Esophagus squamous epithelium (tissue), 5 donors: ENCODE results near the gene GRB14. TPM values are rescaled to one million over a fixed set of nuclear protein-coding genes. Genes with fewer than 3 reads are reported as not detected.
"Not testable (repeated sequence)": the region's sequence is repeated elsewhere in the genome, so short reads cannot be mapped to it uniquely, and the experiment has no call there.

ENCODE experiments used
- DNase-seq: peaks from one replicate; lab custom pipeline; 2025; lab: John Stamatoyannopoulos, UW
- H3K27ac ChIP-seq, 4 donors: fragments of 200-600 bp; sonication (generic); one replicate each; pipeline ENCODE4 v1.5.1; 2016 to 2019; ENCODE audit warnings: mild to moderate bottlenecking in 1 of 4
- H3K27me3 ChIP-seq, 4 donors: fragments of 200-600 bp; sonication (generic); 1 replicate in 3 of 4; 2 replicates in 1 of 4; pipeline versions ENCODE4 v1.5.1 to v1.6.0; 2017 to 2021; ENCODE audit warnings: antibody characterized with exemption in 1 of 4
- H3K36me3 ChIP-seq, 3 donors: fragments of 200-600 bp; sonication (generic); one replicate each; pipeline ENCODE4 v1.5.1; 2016 to 2019
- H3K4me1 ChIP-seq, 3 donors: fragments of 200-600 bp; sonication (generic); one replicate each; pipeline ENCODE4 v1.5.1; 2017 to 2019
- H3K4me3 ChIP-seq, 4 donors: fragments of 200-600 bp; sonication (generic); 1 replicate in 3 of 4; 2 replicates in 1 of 4; pipeline ENCODE4 v1.5.1; 2016 to 2019; ENCODE audit warnings: mild to moderate bottlenecking in 2 of 4, moderate library complexity in 1 of 4
- H3K9me3 ChIP-seq, 3 donors: fragments of 200-600 bp; sonication (generic); one replicate each; pipeline ENCODE4 v1.5.1; 2016 to 2019
- POLR2A ChIP-seq, 4 donors: fragments of 450-650 bp; IDR thresholded peaks; one replicate each; pipeline ENCODE4 v1.6.1; 2017; ENCODE audit warnings: antibody characterized with exemption in 4 of 4, mild to moderate bottlenecking in 4 of 4, moderate library complexity in 3 of 4
- WGBS, 2 donors: methylation state at CpG; one replicate each; pipeline ENCODE4 v1.1.5; 2018; 5-methylcytosine and 5-hydroxymethylcytosine counted together
- intact Hi-C: fragments of 100-400 bp; cut with DNase I; formaldehyde crosslinking; loops from one replicate; pipeline ENCODE4 v1.15.0; 2022
- total RNA-seq, 4 donors: library from RNA; depleted of rRNA; stranded (reverse); fragments of >200 nt; gene quantifications; one replicate each; pipeline ENCODE4 v1.1.0, GENCODE V29; 2016
- TF ChIP-seq, protein P1 (sequence below), 6 experiments: fragments of 450-650 bp in 4 of 6; fragments of 200-600 bp in 2 of 6; sonication (generic) in 2 of 6; IDR thresholded peaks; one replicate each; pipeline ENCODE4 v1.5.1; 2016 to 2019; ENCODE audit warnings: antibody characterized with exemption in 6 of 6, mild to moderate bottlenecking in 4 of 6, moderate library complexity in 4 of 6
- donor health status: DM: yes; HTN: yes; CAD: no.

The GRB14 gene
- total RNA-seq, 4 donors from 2014 or later: 0.31 to 2.5 (median 1.2) TPM; not detected in 1

- intact Hi-C loops: no loop called here
- no peaks in the 10 kb centered on the region for H3K9me3 ChIP-seq
- no peaks in the 10 kb centered on the region for H3K36me3 ChIP-seq
- TF ChIP-seq POLR2A (IDR thresholded peaks at IDR 0.05): no peak
- TF ChIP-seq, protein P1, sequence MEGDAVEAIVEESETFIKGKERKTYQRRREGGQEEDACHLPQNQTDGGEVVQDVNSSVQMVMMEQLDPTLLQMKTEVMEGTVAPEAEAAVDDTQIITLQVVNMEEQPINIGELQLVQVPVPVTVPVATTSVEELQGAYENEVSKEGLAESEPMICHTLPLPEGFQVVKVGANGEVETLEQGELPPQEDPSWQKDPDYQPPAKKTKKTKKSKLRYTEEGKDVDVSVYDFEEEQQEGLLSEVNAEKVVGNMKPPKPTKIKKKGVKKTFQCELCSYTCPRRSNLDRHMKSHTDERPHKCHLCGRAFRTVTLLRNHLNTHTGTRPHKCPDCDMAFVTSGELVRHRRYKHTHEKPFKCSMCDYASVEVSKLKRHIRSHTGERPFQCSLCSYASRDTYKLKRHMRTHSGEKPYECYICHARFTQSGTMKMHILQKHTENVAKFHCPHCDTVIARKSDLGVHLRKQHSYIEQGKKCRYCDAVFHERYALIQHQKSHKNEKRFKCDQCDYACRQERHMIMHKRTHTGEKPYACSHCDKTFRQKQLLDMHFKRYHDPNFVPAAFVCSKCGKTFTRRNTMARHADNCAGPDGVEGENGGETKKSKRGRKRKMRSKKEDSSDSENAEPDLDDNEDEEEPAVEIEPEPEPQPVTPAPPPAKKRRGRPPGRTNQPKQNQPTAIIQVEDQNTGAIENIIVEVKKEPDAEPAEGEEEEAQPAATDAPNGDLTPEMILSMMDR (IDR thresholded peaks at IDR 0.05): no peak
- no peak overlapping the region for H3K27ac ChIP-seq
- no peak overlapping the region for H3K4me3 ChIP-seq
- H3K4me1 ChIP-seq: no peaks in the 10 kb centered on the region
- no peak for DNase-seq
- no peaks in the 10 kb centered on the region for H3K27me3 ChIP-seq
Observed at GRCh38 chr2:164474873-164475272, 146.4 kb downstream of the GRB14 start.

GRCh38 chr2:164473021-164473420, 148.3 kb downstream of the GRB14 start:
- H3K36me3 ChIP-seq: no peaks in the 10 kb centered on the region
- TF ChIP-seq, protein P1 (IDR thresholded peaks at IDR 0.05): no peak
- TF ChIP-seq POLR2A (IDR thresholded peaks at IDR 0.05): no peak
- intact Hi-C loops: no loop called here
- WGBS, 2 donors: 71 to 79% methylated on average over 1 of the region's 1 CpG
- no peak for DNase-seq
- H3K27me3 ChIP-seq: no peaks in the 10 kb centered on the region
- no peak overlapping the region for H3K27ac ChIP-seq
- no peaks in the 10 kb centered on the region for H3K9me3 ChIP-seq
- H3K4me3 ChIP-seq: no peak overlapping the region
- no peaks in the 10 kb centered on the region for H3K4me1 ChIP-seq

- H3K4me3 ChIP-seq, DNase-seq, H3K4me1 ChIP-seq, H3K27ac ChIP-seq, H3K27me3 ChIP-seq, H3K36me3 ChIP-seq, intact Hi-C loops, H3K9me3 ChIP-seq: not testable (repeated sequence)
- 82 to 91% methylated on average over 2 of the region's 2 CpGs for WGBS, 2 donors
Observed at GRCh38 chr2:164465047-164465446, 156.2 kb downstream of the GRB14 start.

- H3K9me3 ChIP-seq: no peaks in the 10 kb centered on the region
- WGBS, 2 donors: 70 to 77% methylated on average over 5 of the region's 5 CpGs
- no peak overlapping the region for H3K4me3 ChIP-seq
- H3K27ac ChIP-seq: no peak overlapping the region
- H3K4me1 ChIP-seq: no peaks in the 10 kb centered on the region
- H3K27me3 ChIP-seq: no peaks in the 10 kb centered on the region
- TF ChIP-seq, protein P1 (IDR thresholded peaks at IDR 0.05): no peak
- no peak for TF ChIP-seq POLR2A (IDR thresholded peaks at IDR 0.05)
- intact Hi-C loops: no loop called here
- no peaks in the 10 kb centered on the region for H3K36me3 ChIP-seq
- DNase-seq: no peak
Observed at GRCh38 chr2:164464376-164464775, 156.9 kb downstream of the GRB14 start.

- no peak for TF ChIP-seq POLR2A (IDR thresholded peaks at IDR 0.05)
- TF ChIP-seq, protein P1 (IDR thresholded peaks at IDR 0.05): no peak
- no peak overlapping the region for H3K4me3 ChIP-seq
- no peaks in the 10 kb centered on the region for H3K9me3 ChIP-seq
- H3K27ac ChIP-seq: no peak overlapping the region
- no peaks in the 10 kb centered on the region for H3K36me3 ChIP-seq
- intact Hi-C loops: no loop called here
- DNase-seq: no peak
- 61 to 69% methylated on average over 1 to 2 of the region's 2 CpGs for WGBS, 2 donors
- no peaks in the 10 kb centered on the region for H3K27me3 ChIP-seq
- H3K4me1 ChIP-seq: no peaks in the 10 kb centered on the region
Observed at GRCh38 chr2:164458792-164459191, 162.5 kb downstream of the GRB14 start.

GRCh38 chr2:164457271-164457670, 164.0 kb downstream of the GRB14 start:
- intact Hi-C loops: no loop called here
- Histone ChIP-seq H3K4me1 (no peaks in the 10 kb centered on the region), H3K4me3 (no peak overlapping the region), H3K27me3 (no peaks in the 10 kb centered on the region), H3K27ac (no peak overlapping the region), H3K9me3 (no peaks in the 10 kb centered on the region), H3K36me3 (no peaks in the 10 kb centered on the region)
- DNase-seq: no peak
- TF ChIP-seq POLR2A (IDR thresholded peaks at IDR 0.05): no peak
- TF ChIP-seq, protein P1 (IDR thresholded peaks at IDR 0.05): no peak
- 73 to 91% methylated on average over 1 of the region's 1 CpG for WGBS, 2 donors
